ENCODE measurements around the gene GTF2IRD1. TPM values are rescaled to one million over a fixed set of nuclear protein-coding genes. Genes with fewer than 3 reads are reported as not detected.

Gene GTF2IRD1
- total RNA-seq, 1 experiment from 2014 or later: 73.6 TPM

DNA sequence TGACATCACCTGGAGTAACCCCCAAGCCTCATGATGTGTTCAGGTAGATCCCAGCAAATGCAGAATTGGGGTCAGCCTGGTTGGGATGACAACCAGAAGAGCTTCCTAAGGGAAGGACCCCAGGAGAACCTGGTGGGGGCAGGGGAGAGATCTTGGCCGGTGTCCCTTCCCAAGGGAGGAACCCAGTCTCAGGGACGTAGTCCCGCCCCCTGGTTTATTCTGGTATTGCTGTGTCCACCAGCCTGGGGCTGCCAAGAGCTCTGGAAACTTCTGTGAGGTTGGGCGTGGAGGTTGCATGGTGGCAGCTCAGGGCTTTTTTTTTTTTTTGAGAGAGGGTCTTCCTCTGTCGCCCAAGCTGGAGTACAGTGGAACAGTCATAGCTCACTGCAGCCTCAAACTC lies 19.4 kb downstream of the GTF2IRD1 start:
- BruUV-seq (replicated peaks): no TSS peak
- Histone ChIP-seq H3K4me1 (ENCODE audit: insufficient read depth, low read length, poor library complexity, severe bottlenecking) (peaks cover 9% of the 10 kb centered on the region), H3K4me3 (ENCODE audit: low read depth, low read length, poor library complexity, severe bottlenecking) (no peak overlapping the region), H3K27ac (ENCODE audit: low read depth, low read length, poor library complexity, severe bottlenecking) (no peak overlapping the region), H3K9me3 (ENCODE audit: low read depth, low read length, poor library complexity, severe bottlenecking) (no peaks in the 10 kb centered on the region), H3K27me3 (replicated peaks; ENCODE audit: insufficient read depth, low read depth, low read length, poor library complexity) (no peaks in the 10 kb centered on the region), H3K36me3 (ENCODE audit: insufficient read depth, low read length, poor library complexity, severe bottlenecking) (peaks cover 5% of the 10 kb centered on the region)
- DNase-seq (ENCODE audit: low spot score): no peak
- ChIA-PET POLR2A (ENCODE audit: low non-redundant PET) (no interaction called here), CTCF (no interaction called here)
- intact Hi-C loops (cut with micrococcal nuclease; ENCODE audit: unreplicated experiment): no loop called here
- no peak for TF ChIP-seq EZH2 (IDR thresholded peaks at IDR 0.05; ENCODE audit: borderline replicate concordance, low read depth, low read length, poor library complexity, severe bottlenecking)
- TF ChIP-seq CTCF (conservative IDR thresholded peaks at IDR 0.05; ENCODE audit: low read depth, low read length): no peak

DNA sequence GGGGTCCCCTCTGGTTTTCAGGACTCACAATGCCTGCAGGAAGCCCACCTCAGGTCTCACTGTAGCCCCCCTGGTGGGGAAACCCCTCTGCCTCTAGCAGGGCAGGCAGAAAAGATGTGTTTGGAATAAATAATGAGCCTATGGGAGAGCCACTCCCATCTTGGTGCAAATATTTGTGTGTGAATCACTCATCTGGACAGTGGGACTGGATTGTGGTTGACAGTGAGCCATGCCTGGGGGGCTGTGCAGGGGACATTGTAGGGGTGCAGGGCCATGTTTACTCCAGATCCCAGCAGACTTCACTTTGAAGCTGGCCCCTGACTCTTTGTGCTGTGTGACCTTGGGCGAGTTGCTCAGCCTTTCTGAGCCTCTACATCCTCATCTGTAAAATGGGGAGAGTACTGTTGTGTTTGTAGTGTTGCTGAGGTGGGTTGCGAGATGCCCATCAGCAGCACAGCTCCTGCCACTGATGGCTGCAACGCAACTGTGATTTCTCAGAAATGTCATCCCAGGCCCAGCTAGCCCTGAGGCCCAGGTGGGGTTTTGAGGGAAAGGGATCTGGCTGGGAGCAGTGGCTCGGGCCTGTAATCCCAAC lies 20.7 kb downstream of the GTF2IRD1 start:
- H3K9me3 ChIP-seq (ENCODE audit: low read depth, low read length, poor library complexity, severe bottlenecking): no peaks in the 10 kb centered on the region
- no TSS peak for BruUV-seq (replicated peaks)

GRCh38 chr7:74475243-74475986 lies 21.7 kb downstream of the GTF2IRD1 start:
- CTCF ChIA-PET: no interaction called here
- Histone ChIP-seq H3K4me3 (ENCODE audit: low read depth, low read length, poor library complexity, severe bottlenecking) (no peak overlapping the region), H3K4me1 (ENCODE audit: insufficient read depth, low read length, poor library complexity, severe bottlenecking) (peaks cover 19% of the 10 kb centered on the region), H3K9me3 (ENCODE audit: low read depth, low read length, poor library complexity, severe bottlenecking) (no peaks in the 10 kb centered on the region), H3K27ac (ENCODE audit: low read depth, low read length, poor library complexity, severe bottlenecking) (no peak overlapping the region), H3K36me3 (ENCODE audit: insufficient read depth, low read length, poor library complexity, severe bottlenecking) (no peaks in the 10 kb centered on the region), H3K27me3 (replicated peaks; ENCODE audit: insufficient read depth, low read depth, low read length, poor library complexity) (no peaks in the 10 kb centered on the region)
- POLR2A ChIA-PET (ENCODE audit: low non-redundant PET): no interaction called here
- intact Hi-C loops (cut with micrococcal nuclease; ENCODE audit: unreplicated experiment): no loop called here
- TF ChIP-seq CTCF (conservative IDR thresholded peaks at IDR 0.05; ENCODE audit: low read depth, low read length) (no peak), EZH2 (IDR thresholded peaks at IDR 0.05; ENCODE audit: borderline replicate concordance, low read depth, low read length, poor library complexity, severe bottlenecking) (no peak)
- no TSS peak for BruUV-seq (replicated peaks)
- DNase-seq (ENCODE audit: low spot score): no peak

More for the DNA sequence above, 20.7 kb downstream of the GTF2IRD1 start:
- TF ChIP-seq EZH2 (IDR thresholded peaks at IDR 0.05; ENCODE audit: borderline replicate concordance, low read depth, low read length, poor library complexity, severe bottlenecking) (no peak), CTCF (conservative IDR thresholded peaks at IDR 0.05; ENCODE audit: low read depth, low read length) (no peak)
- no peaks in the 10 kb centered on the region for H3K27me3 ChIP-seq (replicated peaks; ENCODE audit: insufficient read depth, low read depth, low read length, poor library complexity)
- POLR2A ChIA-PET (ENCODE audit: low non-redundant PET): no interaction called here
- DNase-seq (ENCODE audit: low spot score): no peak
- H3K4me3 ChIP-seq (ENCODE audit: low read depth, low read length, poor library complexity, severe bottlenecking): no peak overlapping the region
- CTCF ChIA-PET: no interaction called here
- H3K27ac ChIP-seq (ENCODE audit: low read depth, low read length, poor library complexity, severe bottlenecking): no peak overlapping the region
- intact Hi-C loops (cut with micrococcal nuclease; ENCODE audit: unreplicated experiment): no loop called here
- peaks cover 3% of the 10 kb centered on the region for H3K36me3 ChIP-seq (ENCODE audit: insufficient read depth, low read length, poor library complexity, severe bottlenecking)
- H3K4me1 ChIP-seq (ENCODE audit: insufficient read depth, low read length, poor library complexity, severe bottlenecking): peaks cover 11% of the 10 kb centered on the region

Measured in A673 (cell line).